Measurements from ENCODE around the gene EIF3I.

EIF3I gene

DNA sequence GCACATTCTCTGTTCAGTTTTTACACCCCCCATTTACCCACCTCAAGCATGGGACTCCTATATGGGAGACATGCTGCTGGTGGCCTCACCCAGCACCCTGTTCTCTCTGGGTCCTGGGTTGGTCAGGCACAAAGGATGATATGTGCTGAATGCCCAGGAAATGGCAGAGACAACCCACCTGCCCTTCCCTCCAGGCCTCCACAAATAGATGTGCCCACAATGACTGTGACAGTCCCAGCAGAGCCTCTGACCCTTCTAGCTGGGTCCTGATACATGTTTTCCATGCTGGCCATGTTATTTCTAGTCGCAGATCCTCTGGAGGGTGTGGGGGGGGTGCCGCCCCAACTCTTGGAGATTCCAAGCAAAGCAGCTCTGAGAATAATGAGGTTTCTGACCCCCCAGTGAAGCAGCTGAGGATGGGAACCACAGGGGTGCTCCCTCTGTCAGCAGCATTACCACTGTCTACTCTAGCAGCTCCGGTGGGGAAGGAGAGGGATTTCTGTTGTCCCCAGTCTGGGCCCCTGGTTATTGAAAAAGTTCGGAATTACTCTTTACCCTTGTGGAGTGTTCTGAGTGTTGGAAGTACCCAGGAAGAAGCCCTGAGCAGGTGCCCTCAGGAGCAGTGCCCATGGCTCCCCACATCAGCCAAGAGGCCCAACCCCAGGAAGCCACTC lies 23.0 kb upstream of the EIF3I start:
- no peak overlapping the region for H3K4me3 ChIP-seq (ENCODE audit: low read length)
- DNase-seq (ENCODE audit: low read depth): no peak
- H3K27me3 ChIP-seq (replicated peaks; ENCODE audit: control insufficient read depth, insufficient read depth, low read length): no peaks in the 10 kb centered on the region
- H3K36me3 ChIP-seq (ENCODE audit: control insufficient read depth, insufficient read depth, low read length, severe bottlenecking): peaks cover 44% of the 10 kb centered on the region
- H3K9me3 ChIP-seq (ENCODE audit: control insufficient read depth, low read length): no peaks in the 10 kb centered on the region
- peaks cover 42% of the 10 kb centered on the region for H3K4me1 ChIP-seq (ENCODE audit: control insufficient read depth, insufficient read depth, low read length)
- H3K9ac ChIP-seq (ENCODE audit: low read length): peak overlapping the region; percentile 75

- H3K9ac ChIP-seq (ENCODE audit: low read length): peak overlapping the region; percentile 75
- H3K4me1 ChIP-seq (ENCODE audit: control insufficient read depth, insufficient read depth, low read length): peaks cover 42% of the 10 kb centered on the region
- DNase-seq (ENCODE audit: low read depth): no peak
- peaks cover 39% of the 10 kb centered on the region for H3K36me3 ChIP-seq (ENCODE audit: control insufficient read depth, insufficient read depth, low read length, severe bottlenecking)
- H3K27me3 ChIP-seq (replicated peaks; ENCODE audit: control insufficient read depth, insufficient read depth, low read length): no peaks in the 10 kb centered on the region
- H3K9me3 ChIP-seq (ENCODE audit: control insufficient read depth, low read length): no peaks in the 10 kb centered on the region
- peak overlapping the region; percentile 83 for H3K4me3 ChIP-seq (ENCODE audit: low read length)
Measured at GRCh38 chr1:32199717-32200072, 22.5 kb upstream of the EIF3I start.

GRCh38 chr1:32200226-32201010 lies 21.8 kb upstream of the EIF3I start, which contains the start of gene CCDC28B:
Gene CCDC28B, plus strand, starts transcription at chr1:32200595. Its CDS starts 1,341 bp downstream, at chr1:32201936.
- DNase-seq (ENCODE audit: low read depth): peak; percentile 86
- Histone ChIP-seq H3K9me3 (ENCODE audit: control insufficient read depth, low read length) (no peaks in the 10 kb centered on the region), H3K9ac (ENCODE audit: low read length) (peak within 1 kb of the TSS; percentile 75), H3K27me3 (replicated peaks; ENCODE audit: control insufficient read depth, insufficient read depth, low read length) (no peaks in the 10 kb centered on the region), H3K4me1 (ENCODE audit: control insufficient read depth, insufficient read depth, low read length) (peaks cover 47% of the 10 kb centered on the region), H3K4me3 (ENCODE audit: low read length) (peak within 1 kb of the TSS; percentile 83), H3K36me3 (ENCODE audit: control insufficient read depth, insufficient read depth, low read length, severe bottlenecking) (peaks cover 32% of the 10 kb centered on the region)

GRCh38 chr1:32201011-32201855 lies 21.0 kb upstream of the EIF3I start:
- H3K27me3 ChIP-seq (replicated peaks; ENCODE audit: control insufficient read depth, insufficient read depth, low read length): no peaks in the 10 kb centered on the region
- peaks cover 23% of the 10 kb centered on the region for H3K36me3 ChIP-seq (ENCODE audit: control insufficient read depth, insufficient read depth, low read length, severe bottlenecking)
- DNase-seq (ENCODE audit: low read depth): peak; percentile 77
- H3K4me1 ChIP-seq (ENCODE audit: control insufficient read depth, insufficient read depth, low read length): peaks cover 44% of the 10 kb centered on the region
- peak overlapping the region; percentile 75 for H3K9ac ChIP-seq (ENCODE audit: low read length)
- H3K4me3 ChIP-seq (ENCODE audit: low read length): peak overlapping the region; percentile 83
- H3K9me3 ChIP-seq (ENCODE audit: control insufficient read depth, low read length): no peaks in the 10 kb centered on the region

DNA sequence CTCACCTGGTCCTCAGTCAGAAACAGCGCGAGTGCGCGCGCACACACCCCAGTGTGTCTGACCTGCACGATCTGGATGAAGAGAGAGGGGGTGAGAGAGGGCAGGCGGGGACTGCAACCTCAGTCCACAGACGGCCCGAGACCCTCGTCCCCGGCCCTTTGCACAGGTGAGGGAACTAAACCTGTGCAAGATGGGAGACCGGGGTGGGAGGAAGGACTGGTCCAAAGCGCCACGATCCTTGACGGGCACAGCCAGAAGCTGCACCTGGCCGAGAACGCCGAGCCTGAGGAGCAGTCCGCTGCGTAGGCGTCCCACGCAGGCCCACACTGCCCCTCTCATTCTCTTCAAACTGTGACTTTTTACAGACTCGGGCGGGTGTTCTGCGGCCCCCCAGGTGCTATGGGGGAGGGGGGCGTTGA lies 17.3 kb upstream of the EIF3I start:
- H3K9me3 ChIP-seq (ENCODE audit: control insufficient read depth, low read length): no peaks in the 10 kb centered on the region
- H3K27me3 ChIP-seq (replicated peaks; ENCODE audit: control insufficient read depth, insufficient read depth, low read length): no peaks in the 10 kb centered on the region
- no peak for DNase-seq (ENCODE audit: low read depth)
- peak overlapping the region; percentile 90 for H3K9ac ChIP-seq (ENCODE audit: low read length)
- no peaks in the 10 kb centered on the region for H3K36me3 ChIP-seq (ENCODE audit: control insufficient read depth, insufficient read depth, low read length, severe bottlenecking)
- H3K4me1 ChIP-seq (ENCODE audit: control insufficient read depth, insufficient read depth, low read length): peaks cover 31% of the 10 kb centered on the region
- peak overlapping the region; percentile 89 for H3K4me3 ChIP-seq (ENCODE audit: low read length)

DNA sequence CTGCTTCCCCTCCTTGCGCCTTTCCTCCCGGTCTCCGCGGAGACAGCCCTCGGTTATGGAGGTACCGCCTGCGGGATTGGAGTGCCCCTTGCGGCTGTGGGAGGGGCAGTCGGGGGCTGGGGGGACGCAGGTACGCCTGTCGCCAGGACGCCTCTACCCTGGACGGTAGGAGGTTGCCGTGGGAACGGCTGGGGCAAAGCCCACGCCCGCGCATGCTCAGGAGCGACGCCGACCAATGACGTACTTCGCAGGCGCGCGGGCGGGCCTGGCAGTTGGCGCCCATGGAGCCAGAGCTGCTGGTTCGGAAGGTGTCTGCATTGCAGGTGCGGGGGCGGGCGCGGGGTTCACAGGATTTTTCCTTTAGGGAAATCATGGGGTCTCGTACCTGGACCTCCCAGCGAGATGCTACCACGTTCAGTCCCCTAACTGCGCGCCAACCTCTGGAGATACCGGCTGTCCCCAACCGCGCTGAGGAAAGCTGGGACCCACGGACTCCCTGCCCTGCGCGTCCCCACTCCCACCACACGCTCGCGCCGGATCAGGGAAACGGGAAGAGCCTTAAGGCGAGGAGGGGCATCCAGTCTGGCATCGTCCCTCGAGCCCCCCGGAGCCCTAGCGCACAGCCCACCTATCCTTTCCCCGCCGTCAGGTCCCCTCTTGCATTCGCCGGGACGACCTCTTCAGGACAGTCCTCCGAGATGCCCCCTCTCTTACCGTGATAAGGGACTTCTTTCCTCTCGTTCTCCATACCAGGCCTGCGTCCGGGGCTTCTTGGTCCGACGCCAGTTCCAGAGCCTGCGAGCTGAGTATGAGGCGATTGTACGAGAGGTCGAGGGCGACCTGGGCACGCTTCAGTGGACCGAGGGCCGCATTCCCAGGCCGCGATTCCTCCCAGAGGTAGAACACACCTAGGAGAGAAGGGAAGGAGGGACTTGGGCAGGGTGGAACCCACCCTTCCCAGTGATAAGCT lies 16.5 kb upstream of the EIF3I start, which contains the start of gene IQCC:
TSS of gene IQCC (plus strand) at position 271 of the 970 bp plus-strand sequence. CDS start at position 282, 11 bp downstream.
- peak within 1 kb of the TSS; percentile 89 for H3K4me3 ChIP-seq (ENCODE audit: low read length)
- peak within 1 kb of the TSS; percentile 90 for H3K9ac ChIP-seq (ENCODE audit: low read length)
- H3K27me3 ChIP-seq (replicated peaks; ENCODE audit: control insufficient read depth, insufficient read depth, low read length): no peaks in the 10 kb centered on the region
- peak; percentile 95 for DNase-seq (ENCODE audit: low read depth)
- H3K9me3 ChIP-seq (ENCODE audit: control insufficient read depth, low read length): no peaks in the 10 kb centered on the region
- H3K4me1 ChIP-seq (ENCODE audit: control insufficient read depth, insufficient read depth, low read length): peaks cover 23% of the 10 kb centered on the region
- H3K36me3 ChIP-seq (ENCODE audit: control insufficient read depth, insufficient read depth, low read length, severe bottlenecking): no peaks in the 10 kb centered on the region

DNA sequence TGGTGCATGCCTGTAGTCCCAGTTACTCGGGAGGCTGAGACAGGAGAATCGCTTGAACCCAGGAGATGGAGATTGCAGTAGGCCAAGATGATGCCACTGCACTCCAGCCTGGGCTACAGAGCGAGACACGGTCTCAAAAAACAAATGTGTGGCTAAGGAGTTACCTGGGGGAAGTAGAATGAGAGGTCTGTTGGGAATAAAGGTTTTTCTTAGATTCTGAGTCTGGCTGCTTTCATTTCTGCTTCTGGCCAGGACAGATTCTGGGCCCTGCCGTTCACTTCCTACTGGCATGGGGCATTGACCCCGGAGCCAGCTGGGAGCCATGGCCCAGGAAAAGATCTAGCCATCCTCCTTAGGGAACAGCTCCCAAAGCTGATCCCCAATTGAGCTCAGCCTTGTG lies 13.7 kb upstream of the EIF3I start:
- no peak overlapping the region for H3K9ac ChIP-seq (ENCODE audit: low read length)
- H3K4me1 ChIP-seq (ENCODE audit: control insufficient read depth, insufficient read depth, low read length): peaks cover 13% of the 10 kb centered on the region
- no peaks in the 10 kb centered on the region for H3K27me3 ChIP-seq (replicated peaks; ENCODE audit: control insufficient read depth, insufficient read depth, low read length)
- no peaks in the 10 kb centered on the region for H3K36me3 ChIP-seq (ENCODE audit: control insufficient read depth, insufficient read depth, low read length, severe bottlenecking)
- DNase-seq (ENCODE audit: low read depth): no peak
- H3K9me3 ChIP-seq (ENCODE audit: control insufficient read depth, low read length): no peaks in the 10 kb centered on the region
- H3K4me3 ChIP-seq (ENCODE audit: low read length): no peak overlapping the region

- H3K4me3 ChIP-seq (ENCODE audit: low read length): no peak within 1 kb of the TSS
- no peaks in the 10 kb centered on the region for H3K36me3 ChIP-seq (ENCODE audit: control insufficient read depth, insufficient read depth, low read length, severe bottlenecking)
- DNase-seq (ENCODE audit: low read depth): no peak
- H3K9me3 ChIP-seq (ENCODE audit: control insufficient read depth, low read length): no peaks in the 10 kb centered on the region
- no peak within 1 kb of the TSS for H3K9ac ChIP-seq (ENCODE audit: low read length)
- peaks cover 13% of the 10 kb centered on the region for H3K4me1 ChIP-seq (ENCODE audit: control insufficient read depth, insufficient read depth, low read length)
- H3K27me3 ChIP-seq (replicated peaks; ENCODE audit: control insufficient read depth, insufficient read depth, low read length): no peaks in the 10 kb centered on the region
Measured at GRCh38 chr1:32208891-32209328, 13.3 kb upstream of the EIF3I start, which contains the start of gene DCDC2B. Gene DCDC2B, plus strand, starts transcription at chr1:32209089. Its CDS starts 5 bp downstream, at chr1:32209094.

DNA sequence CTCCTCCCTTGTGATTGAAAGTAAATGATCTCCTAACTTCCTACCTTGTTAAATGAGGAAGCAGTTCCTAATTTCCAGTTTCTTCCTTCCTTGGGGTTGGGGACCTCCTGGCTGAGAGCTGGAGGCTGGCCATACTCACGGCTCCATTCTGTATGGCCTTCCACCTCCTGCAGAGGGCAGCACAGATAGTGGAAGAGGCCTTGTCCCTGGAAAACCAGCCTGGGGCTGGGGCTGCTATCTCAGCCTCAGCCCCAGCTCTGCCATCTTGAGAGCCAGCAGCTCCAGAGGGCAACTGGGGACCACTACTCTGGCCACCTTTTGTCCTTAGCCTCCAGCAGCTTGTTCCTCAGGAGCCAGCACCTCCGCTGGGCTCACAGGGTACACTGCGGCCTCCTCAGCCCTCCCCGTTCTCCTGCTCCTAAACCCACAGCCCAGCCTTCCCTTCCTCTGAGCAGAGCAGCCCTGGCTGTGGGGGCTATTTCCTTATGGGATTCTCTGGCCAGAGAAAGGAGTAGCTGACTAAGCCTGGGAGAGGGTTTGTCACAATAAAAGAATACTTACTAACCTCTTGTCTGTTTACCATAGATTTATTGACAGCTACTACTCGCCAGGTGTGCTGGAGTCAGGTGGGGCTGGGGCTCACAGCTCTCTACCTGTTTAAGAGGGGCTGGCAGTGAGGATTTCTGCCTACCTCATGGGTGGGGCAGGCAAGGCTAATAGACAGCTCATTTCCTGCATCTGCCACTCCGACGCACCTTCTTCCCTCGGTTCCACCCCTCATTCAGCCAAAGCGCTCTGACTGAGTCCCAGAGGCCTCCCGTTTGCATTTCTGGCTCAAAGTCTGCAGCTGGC lies 6.4 kb upstream of the EIF3I start:
- H3K4me1 ChIP-seq (ENCODE audit: control insufficient read depth, insufficient read depth, low read length): peaks cover 16% of the 10 kb centered on the region
- no peaks in the 10 kb centered on the region for H3K9me3 ChIP-seq (ENCODE audit: control insufficient read depth, low read length)
- no peak overlapping the region for H3K4me3 ChIP-seq (ENCODE audit: low read length)
- peak overlapping the region; percentile 30 for H3K9ac ChIP-seq (ENCODE audit: low read length)
- H3K36me3 ChIP-seq (ENCODE audit: control insufficient read depth, insufficient read depth, low read length, severe bottlenecking): peaks cover 27% of the 10 kb centered on the region
- H3K27me3 ChIP-seq (replicated peaks; ENCODE audit: control insufficient read depth, insufficient read depth, low read length): no peaks in the 10 kb centered on the region
- peak; percentile 88 for DNase-seq (ENCODE audit: low read depth)

Measured in adipocyte (in vitro differentiated cells).